HepG2 (cell line): ENCODE data around the gene OCLN. TPM values are rescaled to one million over a fixed set of nuclear protein-coding genes. Genes with fewer than 3 reads are reported as not detected.

ENCODE experiments used
- GATA4 ChIP-seq: sonication (generic); IDR thresholded peaks from 2 replicates; pipeline ENCODE4 v1.6.1; 2016; ENCODE audit warnings: antibody characterized with exemption, low read depth, borderline replicate concordance
- IRF2 ChIP-seq: IDR thresholded peaks from 2 replicates; pipeline ENCODE4 v1.6.1; 2018; ENCODE audit warnings: missing genetic modification reagents, missing compliant biosample characterization
- IRX3 ChIP-seq: sonication (generic); formaldehyde crosslinking; IDR thresholded peaks from 2 replicates; pipeline ENCODE4 v1.8.1; 2023; ENCODE audit warnings: mild to moderate bottlenecking, low read depth, missing genetic modification reagents, borderline replicate concordance
- KLF6 ChIP-seq: IDR thresholded peaks from 2 replicates; pipeline ENCODE4 v1.8.0; 2016; ENCODE audit warnings: missing biosample characterization, missing genetic modification reagents
- KMT2B ChIP-seq: IDR thresholded peaks from 2 replicates; pipeline ENCODE4 v1.6.1; 2016; ENCODE audit warnings: missing genetic modification reagents, missing compliant biosample characterization
- NFYC ChIP-seq: IDR thresholded peaks from 2 replicates; pipeline ENCODE4 v1.6.1; 2016; ENCODE audit warnings: missing genetic modification reagents, missing compliant biosample characterization
- SATB2 ChIP-seq: sonication (generic); formaldehyde crosslinking; IDR thresholded peaks from 2 replicates; pipeline ENCODE4 v1.5.0; 2020; ENCODE audit warnings: missing genetic modification reagents
- SNAI1 ChIP-seq: sonication (generic); formaldehyde crosslinking; IDR thresholded peaks from 2 replicates; pipeline ENCODE4 v1.5.0; 2020; ENCODE audit warnings: mild to moderate bottlenecking, missing genetic modification reagents, borderline replicate concordance
- SNRNP70 ChIP-seq: fragments of 200-400 bp; formaldehyde crosslinking; IDR thresholded peaks from 2 replicates; pipeline ENCODE4 v1.6.1; 2017; ENCODE audit warnings: mild to moderate bottlenecking, low read depth, low read length, moderate library complexity
- SOX13 ChIP-seq, 3 experiments: fragments of 450-650 bp in 1 of 3; sonication (generic) in 1 of 3; formaldehyde crosslinking in 1 of 3; IDR thresholded peaks in 2 of 3; conservative IDR thresholded peaks in 1 of 3; 2 replicates each; pipeline versions ENCODE4 v1.5.0 to v1.6.1; 2016 to 2020; ENCODE audit warnings: antibody characterized with exemption in 1 of 3, mild to moderate bottlenecking in 1 of 3, missing compliant biosample characterization in 1 of 3, missing genetic modification reagents in 1 of 3, moderate library complexity in 1 of 3
- TAF15 ChIP-seq: fragments of 200-400 bp; formaldehyde crosslinking; IDR thresholded peaks from one replicate; pipeline ENCODE4 v1.6.1; 2018; ENCODE audit warnings: mild to moderate bottlenecking, low read depth, low read length; ENCODE audit not compliant: poor library complexity, severe bottlenecking
- ZBTB7B ChIP-seq: sonication (generic); formaldehyde crosslinking; IDR thresholded peaks from 2 replicates; pipeline ENCODE4 v1.4.0; 2020; ENCODE audit warnings: missing genetic modification reagents
- ZNF121 ChIP-seq: sonication (generic); formaldehyde crosslinking; IDR thresholded peaks from 2 replicates; pipeline ENCODE4 v1.5.0; 2020; ENCODE audit warnings: mild to moderate bottlenecking, missing genetic modification reagents
- ZNF296 ChIP-seq: sonication (generic); formaldehyde crosslinking; conservative IDR thresholded peaks from 2 replicates; pipeline ENCODE4 v1.5.0; 2020; ENCODE audit warnings: mild to moderate bottlenecking, missing genetic modification reagents
- ZNF562 ChIP-seq: sonication (generic); formaldehyde crosslinking; IDR thresholded peaks from 2 replicates; pipeline ENCODE4 v1.8.0; 2022; ENCODE audit warnings: missing genetic modification reagents, borderline replicate concordance
- ZNF687 ChIP-seq: sonication (generic); formaldehyde crosslinking; IDR thresholded peaks from 2 replicates; pipeline ENCODE4 v1.5.1; 2020; ENCODE audit warnings: mild to moderate bottlenecking, missing genetic modification reagents, moderate library complexity
- ZSCAN25 ChIP-seq: sonication (generic); formaldehyde crosslinking; IDR thresholded peaks from 2 replicates; pipeline ENCODE4 v1.8.0; 2022; ENCODE audit warnings: mild to moderate bottlenecking, missing genetic modification reagents
- ZXDC ChIP-seq: sonication (generic); formaldehyde crosslinking; IDR thresholded peaks from 2 replicates; pipeline ENCODE4 v1.5.0; 2020; ENCODE audit warnings: mild to moderate bottlenecking, missing genetic modification reagents
- polyA plus RNA-seq, 8 experiments: library from polyadenylated mRNA; depleted of rRNA in 3 of 8; stranded (reverse) in 7 of 8; unstranded in 1 of 8; fragments of >200 nt; fragmentation: Illumina TruSeq in 4 of 8; extraction: Trizol in 4 of 8; gene quantifications; 2 replicates each; pipeline versions ENCODE4 v1.2.1 to v1.2.3, GENCODE V29; 2011 to 2016; ENCODE audit warnings: low read depth in 4 of 8, missing spikeins in 1 of 8, mixed read lengths in 1 of 8; ENCODE audit not compliant: insufficient read depth in 1 of 8
- total RNA-seq, 5 experiments: library from RNA; depleted of rRNA; stranded (reverse); fragments of >200 nt; fragmentation: Illumina TruSeq; extraction: Trizol; gene quantifications; 2 replicates each; pipeline ENCODE4 v1.2.3, GENCODE V29; 2016; ENCODE audit warnings: low read depth in 1 of 5
- TF ChIP-seq, protein P1 (sequence below): sonication (generic); formaldehyde crosslinking; IDR thresholded peaks from 2 replicates; pipeline ENCODE4 v1.4.0; 2020; ENCODE audit warnings: missing genetic modification reagents, mild to moderate bottlenecking, borderline replicate concordance

Gene OCLN
- total and polyA plus RNA-seq, 2 of the 13 experiments (the other 11 are each of a cell fraction or from before 2014, with no cell fraction given): 24.1 to 34.8 TPM

- TF ChIP-seq ZXDC (CRISPR knock-in tag) (no peak), ZNF687 (peak; percentile 92), ZNF121 (CRISPR knock-in tag) (peak; percentile 90), SOX13 (IDR thresholded peaks at IDR 0.05) (no peak), SOX13 (CRISPR knock-in tag; conservative IDR thresholded peaks at IDR 0.05 in 1 of 2, IDR thresholded peaks at IDR 0.05 in 1 of 2) (0 out of 4 replicates have a peak, but pooled peaks of 1 of the 2 experiments have one; percentile 49), ZBTB7B (peak; percentile 54), ZNF296 (no peak), SNRNP70 (no peak), ZNF562 (CRISPR knock-in tag) (no peak), NFYC (CRISPR knock-in tag) (peak; percentile 43), ZSCAN25 (peak; percentile 61; the same call in 1 of the 2 replicates), KLF6 (peak; percentile 52; the same call in 1 of the 2 replicates), SNAI1 (CRISPR knock-in tag) (peak; percentile 91; the same call in 1 of the 2 replicates), IRF2 (no peak), TAF15 (peak; percentile 49), GATA4 (peak; percentile 51; the same call in 1 of the 2 replicates), KMT2B (CRISPR knock-in tag) (peak; percentile 82), IRX3 (CRISPR knock-in tag) (no peak), SATB2 (CRISPR knock-in tag) (no peak)
- TF ChIP-seq, protein P1, sequence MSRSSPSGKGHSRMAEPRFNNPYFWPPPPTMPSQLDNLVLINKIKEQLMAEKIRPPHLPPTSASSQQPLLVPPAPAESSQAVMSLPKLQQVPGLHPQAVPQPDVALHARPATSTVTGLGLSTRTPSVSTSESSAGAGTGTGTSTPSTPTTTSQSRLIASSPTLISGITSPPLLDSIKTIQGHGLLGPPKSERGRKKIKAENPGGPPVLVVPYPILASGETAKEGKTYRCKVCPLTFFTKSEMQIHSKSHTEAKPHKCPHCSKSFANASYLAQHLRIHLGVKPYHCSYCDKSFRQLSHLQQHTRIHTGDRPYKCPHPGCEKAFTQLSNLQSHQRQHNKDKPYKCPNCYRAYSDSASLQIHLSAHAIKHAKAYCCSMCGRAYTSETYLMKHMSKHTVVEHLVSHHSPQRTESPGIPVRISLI (CRISPR knock-in tag): no peak
Measured at GRCh38 chr5:69492391-69492922, at the start of gene OCLN (continued).
